ENCODE measurements around the gene GCDH.

The GCDH gene

GRCh38 chr19:12918253-12918652 is 27.3 kb downstream of the GCDH start:
- Histone ChIP-seq H3K4me1 (ENCODE audit: control insufficient read depth in 1 of 2, insufficient read depth in 2 of 2, low read length in 2 of 2) (peaks cover 6 to 11% of the 10 kb centered on the region in 2 donors), H3K27ac (ENCODE audit: low read length) (no peak overlapping the region), H3K27me3 (ENCODE audit: low read depth, low read length) (no peaks in the 10 kb centered on the region), H3K9me3 (ENCODE audit: control insufficient read depth in 1 of 2, low read length in 2 of 2) (no peaks in the 10 kb centered on the region), H3K4me3 (ENCODE audit: low read depth in 1 of 2, low read length in 2 of 2) (no peak overlapping the region), H3K36me3 (ENCODE audit: control insufficient read depth in 1 of 2, insufficient read depth in 2 of 2, low read length in 2 of 2) (peaks cover 7 to 13% of the 10 kb centered on the region in 2 donors)

- no peaks in the 10 kb centered on the region for H3K27me3 ChIP-seq (ENCODE audit: low read depth, low read length)
- H3K4me1 ChIP-seq (ENCODE audit: control insufficient read depth in 1 of 2, insufficient read depth in 2 of 2, low read length in 2 of 2), result no peaks in the 10 kb centered on the region
- H3K9me3 ChIP-seq (ENCODE audit: control insufficient read depth in 1 of 2, low read length in 2 of 2), result no peaks in the 10 kb centered on the region
- no peak overlapping the region for H3K27ac ChIP-seq (ENCODE audit: low read length)
- H3K36me3 ChIP-seq (ENCODE audit: control insufficient read depth in 1 of 2, insufficient read depth in 2 of 2, low read length in 2 of 2), result peaks cover 20 to 31% of the 10 kb centered on the region in 2 donors
- H3K4me3 ChIP-seq (ENCODE audit: low read depth in 1 of 2, low read length in 2 of 2), result no peak overlapping the region
Measured at GRCh38 chr19:12921047-12921446, 30.1 kb downstream of the GCDH start.

GRCh38 chr19:12922959-12923358 is 32.0 kb downstream of the GCDH start:
- no peaks in the 10 kb centered on the region for H3K27me3 ChIP-seq (ENCODE audit: low read depth, low read length)
- H3K36me3 ChIP-seq (ENCODE audit: control insufficient read depth in 1 of 2, insufficient read depth in 2 of 2, low read length in 2 of 2), result peaks cover 29 to 47% of the 10 kb centered on the region in 2 donors
- no peaks in the 10 kb centered on the region for H3K9me3 ChIP-seq (ENCODE audit: control insufficient read depth in 1 of 2, low read length in 2 of 2)
- H3K4me1 ChIP-seq (ENCODE audit: control insufficient read depth in 1 of 2, insufficient read depth in 2 of 2, low read length in 2 of 2), result no peaks in the 10 kb centered on the region
- no peak overlapping the region for H3K27ac ChIP-seq (ENCODE audit: low read length)
- H3K4me3 ChIP-seq (ENCODE audit: low read depth in 1 of 2, low read length in 2 of 2), result no peak overlapping the region

- no peak overlapping the region for H3K27ac ChIP-seq (ENCODE audit: low read length)
- no peaks in the 10 kb centered on the region for H3K4me1 ChIP-seq (ENCODE audit: control insufficient read depth in 1 of 2, insufficient read depth in 2 of 2, low read length in 2 of 2)
- no peaks in the 10 kb centered on the region for H3K27me3 ChIP-seq (ENCODE audit: low read depth, low read length)
- no peak overlapping the region for H3K4me3 ChIP-seq (ENCODE audit: low read depth in 1 of 2, low read length in 2 of 2)
- peaks cover 37 to 61% of the 10 kb centered on the region in 2 donors for H3K36me3 ChIP-seq (ENCODE audit: control insufficient read depth in 1 of 2, insufficient read depth in 2 of 2, low read length in 2 of 2)
- H3K9me3 ChIP-seq (ENCODE audit: control insufficient read depth in 1 of 2, low read length in 2 of 2), result no peaks in the 10 kb centered on the region
Measured at GRCh38 chr19:12924621-12925310, 33.8 kb downstream of the GCDH start.

GRCh38 chr19:12930002-12930645 is 39.2 kb downstream of the GCDH start:
- H3K4me1 ChIP-seq (ENCODE audit: control insufficient read depth in 1 of 2, insufficient read depth in 2 of 2, low read length in 2 of 2), result peaks cover 9 to 17% of the 10 kb centered on the region in 2 donors
- H3K27me3 ChIP-seq (ENCODE audit: low read depth, low read length), result no peaks in the 10 kb centered on the region
- no peak overlapping the region for H3K4me3 ChIP-seq (ENCODE audit: low read depth in 1 of 2, low read length in 2 of 2)
- H3K36me3 ChIP-seq (ENCODE audit: control insufficient read depth in 1 of 2, insufficient read depth in 2 of 2, low read length in 2 of 2), result peaks cover 25 to 40% of the 10 kb centered on the region in 2 donors
- H3K9me3 ChIP-seq (ENCODE audit: control insufficient read depth in 1 of 2, low read length in 2 of 2), result no peaks in the 10 kb centered on the region
- no peak overlapping the region for H3K27ac ChIP-seq (ENCODE audit: low read length)

- no peaks in the 10 kb centered on the region for H3K27me3 ChIP-seq (ENCODE audit: low read depth, low read length)
- peak overlapping the region; percentile 83 for H3K27ac ChIP-seq (ENCODE audit: low read length)
- peaks cover 12 to 26% of the 10 kb centered on the region in 2 donors for H3K36me3 ChIP-seq (ENCODE audit: control insufficient read depth in 1 of 2, insufficient read depth in 2 of 2, low read length in 2 of 2)
- H3K9me3 ChIP-seq (ENCODE audit: control insufficient read depth in 1 of 2, low read length in 2 of 2), result no peaks in the 10 kb centered on the region
- H3K4me1 ChIP-seq (ENCODE audit: control insufficient read depth in 1 of 2, insufficient read depth in 2 of 2, low read length in 2 of 2), result peaks cover 13 to 22% of the 10 kb centered on the region in 2 donors
- H3K4me3 ChIP-seq (ENCODE audit: low read depth in 1 of 2, low read length in 2 of 2), result peak overlapping the region; percentile 91 to 94
Measured at GRCh38 chr19:12932392-12933286, 41.7 kb downstream of the GCDH start.

- H3K4me3 ChIP-seq (ENCODE audit: low read depth in 1 of 2, low read length in 2 of 2), result peak within 1 kb of the TSS; percentile 91 to 94
- no peaks in the 10 kb centered on the region for H3K27me3 ChIP-seq (ENCODE audit: low read depth, low read length)
- H3K36me3 ChIP-seq (ENCODE audit: control insufficient read depth in 1 of 2, insufficient read depth in 2 of 2, low read length in 2 of 2), result peaks cover 12 to 18% of the 10 kb centered on the region in 2 donors
- H3K4me1 ChIP-seq (ENCODE audit: control insufficient read depth in 1 of 2, insufficient read depth in 2 of 2, low read length in 2 of 2), result peaks cover 15 to 25% of the 10 kb centered on the region in 2 donors
- peak within 1 kb of the TSS; percentile 83 for H3K27ac ChIP-seq (ENCODE audit: low read length)
- H3K9me3 ChIP-seq (ENCODE audit: control insufficient read depth in 1 of 2, low read length in 2 of 2), result no peaks in the 10 kb centered on the region
Measured at GRCh38 chr19:12933287-12934072, 42.5 kb downstream of the GCDH start, which contains the start of gene FARSA. TSS of gene FARSA (minus strand) at chr19:12933711. CDS start at chr19:12933696, 15 bp downstream.

GRCh38 chr19:12935071-12935470 is 44.1 kb downstream of the GCDH start:
- H3K27ac ChIP-seq (ENCODE audit: low read length), result no peak overlapping the region
- H3K36me3 ChIP-seq (ENCODE audit: control insufficient read depth in 1 of 2, insufficient read depth in 2 of 2, low read length in 2 of 2), result peaks cover 8 to 9% of the 10 kb centered on the region in 2 donors
- H3K9me3 ChIP-seq (ENCODE audit: control insufficient read depth in 1 of 2, low read length in 2 of 2), result no peaks in the 10 kb centered on the region
- no peak overlapping the region for H3K4me3 ChIP-seq (ENCODE audit: low read depth in 1 of 2, low read length in 2 of 2)
- peaks cover 20 to 32% of the 10 kb centered on the region in 2 donors for H3K4me1 ChIP-seq (ENCODE audit: control insufficient read depth in 1 of 2, insufficient read depth in 2 of 2, low read length in 2 of 2)
- no peaks in the 10 kb centered on the region for H3K27me3 ChIP-seq (ENCODE audit: low read depth, low read length)

GRCh38 chr19:12936582-12936981 is 45.6 kb downstream of the GCDH start:
- H3K4me3 ChIP-seq (ENCODE audit: low read depth in 1 of 2, low read length in 2 of 2), result no peak overlapping the region
- H3K4me1 ChIP-seq (ENCODE audit: control insufficient read depth in 1 of 2, insufficient read depth in 2 of 2, low read length in 2 of 2), result peaks cover 25 to 42% of the 10 kb centered on the region in 2 donors
- no peaks in the 10 kb centered on the region for H3K27me3 ChIP-seq (ENCODE audit: low read depth, low read length)
- H3K27ac ChIP-seq (ENCODE audit: low read length), result no peak overlapping the region
- peaks cover 17 to 18% of the 10 kb centered on the region in 2 donors for H3K36me3 ChIP-seq (ENCODE audit: control insufficient read depth in 1 of 2, insufficient read depth in 2 of 2, low read length in 2 of 2)
- H3K9me3 ChIP-seq (ENCODE audit: control insufficient read depth in 1 of 2, low read length in 2 of 2), result no peaks in the 10 kb centered on the region

GRCh38 chr19:12937093-12937926 is 46.4 kb downstream of the GCDH start:
- Histone ChIP-seq H3K27me3 (ENCODE audit: low read depth, low read length) (no peaks in the 10 kb centered on the region), H3K4me1 (ENCODE audit: control insufficient read depth in 1 of 2, insufficient read depth in 2 of 2, low read length in 2 of 2) (peaks cover 25 to 37% of the 10 kb centered on the region in 2 donors), H3K9me3 (ENCODE audit: control insufficient read depth in 1 of 2, low read length in 2 of 2) (no peaks in the 10 kb centered on the region), H3K4me3 (ENCODE audit: low read depth in 1 of 2, low read length in 2 of 2) (peak overlapping the region; percentile 65 to 99), H3K27ac (ENCODE audit: low read length) (no peak overlapping the region), H3K36me3 (ENCODE audit: control insufficient read depth in 1 of 2, insufficient read depth in 2 of 2, low read length in 2 of 2) (peaks cover 19 to 26% of the 10 kb centered on the region in 2 donors)
